GM20000 (cell line): ENCODE results near the gene ASB6.
"Not testable (repeated sequence)": the region's sequence is repeated elsewhere in the genome, so short reads cannot be mapped to it uniquely, and the experiment has no call there.

ENCODE experiments used
- DNase-seq: peaks from one replicate; pipeline ENCODE4 v3.0.0; 2012; ENCODE audit warnings: low spot score
- CTCF ChIP-seq: IDR thresholded peaks from 2 replicates; pipeline ENCODE4 v1.5.1; 2012; ENCODE audit warnings: mild to moderate bottlenecking, control low read depth; ENCODE audit errors: extremely low read depth, missing control alignments

Gene ASB6

DNA sequence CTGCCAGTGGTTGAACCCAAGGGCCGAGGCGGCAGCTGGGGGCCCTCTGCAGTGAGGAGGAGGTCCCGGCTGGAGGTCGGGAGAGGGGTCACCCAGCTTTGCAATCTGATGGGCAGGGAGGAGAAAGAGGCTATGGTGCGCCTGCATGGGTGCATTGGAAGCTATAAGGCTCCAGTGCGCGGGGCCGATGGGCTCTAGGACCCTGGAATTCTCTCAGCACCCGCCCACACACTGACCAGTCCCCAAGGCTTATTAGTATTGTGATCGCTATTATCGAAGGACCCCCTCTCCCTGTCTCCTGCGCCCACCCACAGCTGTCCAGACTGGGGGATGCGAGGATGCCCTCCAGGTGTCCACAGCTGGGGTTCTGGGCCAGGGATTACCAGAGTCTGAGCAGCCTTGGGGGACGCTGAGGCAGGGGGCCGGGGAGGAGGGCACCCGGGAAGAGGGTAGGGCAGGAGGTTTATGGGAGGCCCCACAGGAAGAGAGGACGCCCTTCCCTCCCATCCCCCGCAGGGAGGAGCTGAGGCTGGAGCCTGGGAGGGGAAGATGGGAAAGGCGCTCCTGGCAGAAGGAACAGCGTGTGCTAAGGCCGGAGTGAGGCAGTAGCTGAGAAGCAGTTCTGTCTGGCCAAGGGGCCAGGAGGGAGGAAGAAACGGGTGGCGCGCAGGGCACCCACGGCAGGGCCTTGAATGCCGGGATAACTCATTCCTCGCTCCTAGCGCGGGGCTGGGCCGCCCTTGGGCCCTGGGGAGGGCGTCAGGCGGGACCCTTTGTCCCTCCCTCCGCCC, 45.2 kb downstream of the ASB6 start:
- no peak for TF ChIP-seq CTCF
- no peak for DNase-seq

DNA sequence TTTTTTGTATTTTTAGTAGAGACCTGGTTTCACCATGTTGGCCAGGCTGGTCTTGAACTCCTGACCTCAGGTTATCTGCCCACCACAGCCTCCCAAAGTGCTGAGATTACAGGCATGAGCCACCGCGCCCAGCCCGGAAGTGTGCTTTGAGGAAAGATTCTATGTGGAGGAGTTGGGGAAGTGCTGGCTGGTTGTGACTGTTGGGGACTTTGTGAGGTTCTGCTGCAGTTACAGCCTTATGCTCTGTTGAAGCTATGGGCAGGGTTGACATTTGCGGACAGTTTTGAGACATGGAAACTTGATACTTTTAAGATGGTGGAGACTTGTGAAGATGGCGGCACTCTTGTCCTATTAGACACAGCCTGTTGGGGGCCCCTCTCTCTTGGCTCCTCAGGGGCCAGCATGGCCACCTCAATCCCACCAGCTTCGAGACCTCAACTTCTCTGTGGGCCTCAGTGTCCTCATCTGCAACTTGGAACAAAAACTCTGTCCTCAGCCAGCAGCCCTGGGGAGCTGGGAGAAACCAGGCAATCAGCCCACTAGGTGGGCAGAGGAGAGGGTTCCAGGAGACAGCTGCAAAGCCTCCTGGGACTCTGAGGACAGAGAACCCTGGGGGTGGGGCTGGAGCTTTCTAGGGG, 45.9 kb downstream of the ASB6 start:
- no peak for TF ChIP-seq CTCF
- DNase-seq, result no peak

- DNase-seq, result no peak
- no peak for TF ChIP-seq CTCF
Observed at GRCh38 chr9:129595311-129595741, 46.6 kb downstream of the ASB6 start.

GRCh38 chr9:129594632-129595031, 47.3 kb downstream of the ASB6 start:
- TF ChIP-seq CTCF, result no peak
- DNase-seq, result no peak

- not testable (repeated sequence) for DNase-seq
Observed at GRCh38 chr9:129592790-129593189, 49.2 kb downstream of the ASB6 start.

GRCh38 chr9:129591916-129592315, 50.0 kb downstream of the ASB6 start:
- no peak for TF ChIP-seq CTCF

DNA sequence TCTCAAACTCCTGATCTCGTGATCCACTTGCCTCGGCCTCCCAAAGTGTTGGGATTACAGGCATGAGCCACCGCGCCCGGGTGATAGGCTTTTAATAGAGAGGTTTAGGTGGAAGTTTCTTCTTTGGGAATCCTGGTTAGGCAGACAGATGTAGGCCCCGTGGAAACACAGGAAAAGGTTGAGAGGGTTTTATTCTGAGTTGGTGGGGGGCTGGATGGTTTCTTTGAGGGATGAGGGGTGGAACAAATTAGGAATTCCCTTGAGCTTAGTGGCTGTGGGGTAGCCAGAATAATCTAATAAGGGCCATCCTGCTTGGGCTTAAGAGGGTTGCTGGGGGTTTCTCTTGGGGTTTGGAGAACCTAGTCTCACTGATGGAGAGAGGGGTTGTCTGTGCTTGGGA, 51.5 kb downstream of the ASB6 start:
- no peak for TF ChIP-seq CTCF
- DNase-seq, result no peak

More at GRCh38 chr9:129591916-129592315, 50.0 kb downstream of the ASB6 start:
- no peak for DNase-seq
